SH-SY5Y (cell line): Measurements from ENCODE around the gene ARHGAP24.

Experiments used
- GATA2 ChIP-seq: IDR thresholded peaks from 2 replicates; pipeline ENCODE4 v1.6.1; 2011; ENCODE audit warnings: mild to moderate bottlenecking, low read depth, low read length
- GATA3 ChIP-seq: IDR thresholded peaks from 2 replicates; pipeline ENCODE4 v1.6.1; 2011; ENCODE audit warnings: low read depth, mild to moderate bottlenecking, low read length, moderate library complexity

DNA sequence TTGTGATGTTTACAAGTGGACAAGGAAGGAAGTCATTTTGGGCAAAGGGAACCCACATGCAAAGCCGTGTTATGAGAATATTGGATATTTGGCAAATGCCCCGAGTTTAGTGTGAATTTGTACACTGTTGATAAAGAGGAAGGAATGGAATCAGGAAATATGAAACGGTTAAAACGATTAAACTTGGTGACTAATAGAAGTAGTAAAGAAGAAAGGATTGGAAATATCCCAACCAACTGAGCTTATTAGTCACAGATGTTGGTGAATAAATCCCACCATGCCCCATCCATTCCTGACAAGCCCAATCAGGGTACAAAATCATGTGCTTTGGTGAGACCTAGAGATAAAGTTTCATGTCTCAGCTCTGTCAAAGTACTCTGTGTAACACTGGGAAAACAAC lies 22.0 kb downstream of the ARHGAP24 start:
- TF ChIP-seq GATA3: no peak
- no peak for TF ChIP-seq GATA2
